SK-N-SH treated with all-trans-retinoic acid at 6 μM for 48 hours (cell line): ENCODE data around the gene VSTM4.

Experiments
- ATAC-seq: fragments of 200-7000 bp; cut with Tn5 transposase; 3 replicates; pipeline ENCODE4 v1.9.1; 2020; ENCODE audit warnings: mild to moderate bottlenecking, moderate library complexity
- ARNTL ChIP-seq: fragments of 450-650 bp; formaldehyde crosslinking; IDR thresholded peaks from 2 replicates; pipeline ENCODE4 v1.5.0; 2020; ENCODE audit warnings: low read depth, mild to moderate bottlenecking, moderate library complexity, borderline replicate concordance
- BACH2 ChIP-seq: fragments of 250-450 bp; sonication (Bioruptor Pico); IDR thresholded peaks from 2 replicates; pipeline ENCODE4 v1.9.0; 2021; ENCODE audit warnings: mild to moderate bottlenecking, borderline replicate concordance
- CREB5 ChIP-seq: fragments of 250-450 bp; sonication (Bioruptor Pico); IDR thresholded peaks from 2 replicates; pipeline ENCODE4 v1.5.1; 2020; ENCODE audit warnings: low read depth, mild to moderate bottlenecking, moderate library complexity
- CSDC2 ChIP-seq: fragments of 250-450 bp; sonication (Bioruptor Pico); IDR thresholded peaks from 2 replicates; pipeline ENCODE4 v1.5.0; 2020; ENCODE audit warnings: mild to moderate bottlenecking, moderate library complexity
- CSRNP3 ChIP-seq: fragments of 250-450 bp; sonication (Bioruptor Pico); IDR thresholded peaks from 2 replicates; pipeline ENCODE4 v1.5.1; 2021; ENCODE audit warnings: mild to moderate bottlenecking, moderate library complexity
- ESRRG ChIP-seq: fragments of 250-450 bp; sonication (Bioruptor Pico); IDR thresholded peaks from 2 replicates; pipeline ENCODE4 v1.6.1; 2021; ENCODE audit warnings: mild to moderate bottlenecking
- GLIS3 ChIP-seq: fragments of 250-450 bp; sonication (Bioruptor Pico); IDR thresholded peaks from 2 replicates; pipeline ENCODE4 v1.5.0; 2020; ENCODE audit warnings: mild to moderate bottlenecking, moderate library complexity
- OSR1 ChIP-seq: fragments of 250-450 bp; sonication (Bioruptor Pico); IDR thresholded peaks from 2 replicates; pipeline ENCODE4 v1.8.0; 2022; ENCODE audit warnings: moderate library complexity, mild to moderate bottlenecking, inconsistent platforms
- PATZ1 ChIP-seq: fragments of 250-450 bp; sonication (Bioruptor Pico); IDR thresholded peaks from 2 replicates; pipeline ENCODE4 v1.8.0; 2020; ENCODE audit warnings: mild to moderate bottlenecking, moderate library complexity, borderline replicate concordance
- POU6F1 ChIP-seq: fragments of 250-450 bp; sonication (Bioruptor Pico); IDR thresholded peaks from 2 replicates; pipeline ENCODE4 v1.8.0; 2021; ENCODE audit warnings: low read depth, mild to moderate bottlenecking, moderate library complexity, borderline replicate concordance
- PPARA ChIP-seq: fragments of 250-450 bp; sonication (Bioruptor Pico); IDR thresholded peaks from 2 replicates; pipeline ENCODE4 v1.5.0; 2020; ENCODE audit warnings: mild to moderate bottlenecking, borderline replicate concordance
- RARB ChIP-seq: fragments of 250-450 bp; sonication (Bioruptor Pico); IDR thresholded peaks from 2 replicates; pipeline ENCODE4 v1.8.0; 2021; ENCODE audit warnings: mild to moderate bottlenecking, moderate library complexity
- SNAI2 ChIP-seq: fragments of 250-450 bp; sonication (Bioruptor Pico); IDR thresholded peaks from 2 replicates; pipeline ENCODE4 v1.5.0; 2020; ENCODE audit warnings: mild to moderate bottlenecking, moderate library complexity
- TCF4 ChIP-seq: fragments of 250-450 bp; sonication (Bioruptor Pico); IDR thresholded peaks from 2 replicates; pipeline ENCODE4 v1.8.0; 2021; ENCODE audit warnings: mild to moderate bottlenecking, moderate library complexity, borderline replicate concordance
- TOX ChIP-seq: fragments of 250-450 bp; sonication (Bioruptor Pico); IDR thresholded peaks from 2 replicates; pipeline ENCODE4 v1.8.0; 2021; ENCODE audit warnings: mild to moderate bottlenecking, moderate library complexity, borderline replicate concordance
- TSHZ2 ChIP-seq: fragments of 250-450 bp; sonication (Bioruptor Pico); IDR thresholded peaks from 2 replicates; pipeline ENCODE4 v1.5.0; 2020; ENCODE audit warnings: mild to moderate bottlenecking, moderate library complexity
- ZC3H10 ChIP-seq: fragments of 250-450 bp; sonication (Bioruptor Pico); IDR thresholded peaks from 2 replicates; pipeline ENCODE4 v1.5.1; 2021; ENCODE audit warnings: mild to moderate bottlenecking, moderate library complexity
- ZFP3 ChIP-seq: fragments of 250-450 bp; sonication (Bioruptor Pico); IDR thresholded peaks from 2 replicates; pipeline ENCODE4 v1.5.0; 2020; ENCODE audit warnings: mild to moderate bottlenecking, moderate library complexity
- ZFP30 ChIP-seq: fragments of 450-650 bp; formaldehyde crosslinking; IDR thresholded peaks from 2 replicates; pipeline ENCODE4 v1.5.0; 2022; ENCODE audit warnings: mild to moderate bottlenecking, moderate library complexity
- ZNF565 ChIP-seq: fragments of 450-650 bp; formaldehyde crosslinking; conservative IDR thresholded peaks from 2 replicates; pipeline ENCODE4 v1.5.0; 2020; ENCODE audit warnings: low read depth, mild to moderate bottlenecking, moderate library complexity
- ZNF70 ChIP-seq: fragments of 450-650 bp; formaldehyde crosslinking; IDR thresholded peaks from 2 replicates; pipeline ENCODE4 v1.5.0; 2020; ENCODE audit warnings: mild to moderate bottlenecking, moderate library complexity
- ZNF8 ChIP-seq: fragments of 450-650 bp; formaldehyde crosslinking; IDR thresholded peaks from 2 replicates; pipeline ENCODE4 v1.5.0; 2020; ENCODE audit warnings: mild to moderate bottlenecking, moderate library complexity

VSTM4 gene

GRCh38 chr10:49157229-49157628, 41.9 kb upstream of the VSTM4 start:
- TF ChIP-seq ESRRG (CRISPR knock-in tag) = no peak
- no peak for TF ChIP-seq ZNF565 (CRISPR knock-in tag)
- no peak for TF ChIP-seq CSRNP3 (CRISPR knock-in tag)
- no peak for TF ChIP-seq ZC3H10 (CRISPR knock-in tag)
- TF ChIP-seq ARNTL = no peak
- no peak for TF ChIP-seq ZNF70 (CRISPR knock-in tag)
- no peak for TF ChIP-seq TOX (CRISPR knock-in tag)
- no peak for TF ChIP-seq BACH2
- TF ChIP-seq RARB (CRISPR knock-in tag) = no peak
- TF ChIP-seq GLIS3 = no peak
- ATAC-seq = no peak

- no peak for ATAC-seq
These were observed 39.3 kb upstream of the VSTM4 start for GRCh38 chr10:49154641-49155040.

GRCh38 chr10:49153971-49154370, 38.6 kb upstream of the VSTM4 start:
- ATAC-seq = no peak
- TF ChIP-seq PATZ1 (no peak), TSHZ2 (CRISPR knock-in tag) (no peak)

More at GRCh38 chr10:49154641-49155040, 39.3 kb upstream of the VSTM4 start:
- TF ChIP-seq TCF4 (CRISPR knock-in tag) (no peak), PPARA (CRISPR knock-in tag) (no peak), ZNF8 (CRISPR knock-in tag) (no peak), TOX (CRISPR knock-in tag) (no peak), ZFP3 (no peak), POU6F1 (CRISPR knock-in tag) (no peak), ZFP30 (no peak)
- TF ChIP-seq, all 23 proteins: peak for 0

- ATAC-seq = no peak
- no peak for TF ChIP-seq TCF4 (CRISPR knock-in tag)
These were observed 37.8 kb upstream of the VSTM4 start for GRCh38 chr10:49153115-49153514.

GRCh38 chr10:49152663-49153062, 37.3 kb upstream of the VSTM4 start:
- TF ChIP-seq PPARA (CRISPR knock-in tag) = no peak
- TF ChIP-seq ZFP3 = no peak
- no peak for TF ChIP-seq ZNF8 (CRISPR knock-in tag)
- no peak for ATAC-seq

- no peak for ATAC-seq
- no peak for TF ChIP-seq SNAI2 (CRISPR knock-in tag)
- TF ChIP-seq OSR1 = no peak
- TF ChIP-seq ESRRG (CRISPR knock-in tag) = no peak
- no peak for TF ChIP-seq ZC3H10 (CRISPR knock-in tag)
- no peak for TF ChIP-seq CREB5 (CRISPR knock-in tag)
- TF ChIP-seq TCF4 (CRISPR knock-in tag) = no peak
- no peak for TF ChIP-seq ZNF70 (CRISPR knock-in tag)
- TF ChIP-seq CSDC2 (CRISPR knock-in tag) = no peak
- no peak for TF ChIP-seq PPARA (CRISPR knock-in tag)
- no peak for TF ChIP-seq CSRNP3 (CRISPR knock-in tag)
- no peak for TF ChIP-seq POU6F1 (CRISPR knock-in tag)
These were observed 36.7 kb upstream of the VSTM4 start for GRCh38 chr10:49152037-49152436.
